ENCODE results near the gene GALNT2.

GALNT2 gene

DNA sequence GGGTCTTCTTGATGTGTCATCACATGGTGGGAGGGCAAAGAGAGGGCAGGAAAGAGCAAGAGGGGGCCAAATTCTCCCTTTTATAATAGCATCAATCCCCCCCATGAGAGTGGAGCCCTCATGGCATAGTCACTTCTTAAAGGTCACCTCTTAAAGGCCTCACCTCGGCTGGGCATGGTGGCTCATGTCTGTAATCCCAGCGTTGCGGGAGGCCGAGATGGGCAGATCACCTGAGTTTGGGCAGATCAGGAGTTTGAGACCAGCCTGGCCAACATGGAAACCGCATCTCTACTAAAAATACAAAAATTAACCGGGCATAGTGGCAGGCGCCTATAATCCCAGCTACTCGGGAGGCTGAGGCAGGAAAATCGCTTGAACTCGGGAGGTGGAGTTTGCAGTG lies 189.0 kb downstream of the GALNT2 start:
- no peak overlapping the region for H3K27ac ChIP-seq
- TF ChIP-seq ZFX (IDR thresholded peaks at IDR 0.05; ENCODE audit: borderline replicate concordance), result no peak
- TF ChIP-seq, protein P1, sequence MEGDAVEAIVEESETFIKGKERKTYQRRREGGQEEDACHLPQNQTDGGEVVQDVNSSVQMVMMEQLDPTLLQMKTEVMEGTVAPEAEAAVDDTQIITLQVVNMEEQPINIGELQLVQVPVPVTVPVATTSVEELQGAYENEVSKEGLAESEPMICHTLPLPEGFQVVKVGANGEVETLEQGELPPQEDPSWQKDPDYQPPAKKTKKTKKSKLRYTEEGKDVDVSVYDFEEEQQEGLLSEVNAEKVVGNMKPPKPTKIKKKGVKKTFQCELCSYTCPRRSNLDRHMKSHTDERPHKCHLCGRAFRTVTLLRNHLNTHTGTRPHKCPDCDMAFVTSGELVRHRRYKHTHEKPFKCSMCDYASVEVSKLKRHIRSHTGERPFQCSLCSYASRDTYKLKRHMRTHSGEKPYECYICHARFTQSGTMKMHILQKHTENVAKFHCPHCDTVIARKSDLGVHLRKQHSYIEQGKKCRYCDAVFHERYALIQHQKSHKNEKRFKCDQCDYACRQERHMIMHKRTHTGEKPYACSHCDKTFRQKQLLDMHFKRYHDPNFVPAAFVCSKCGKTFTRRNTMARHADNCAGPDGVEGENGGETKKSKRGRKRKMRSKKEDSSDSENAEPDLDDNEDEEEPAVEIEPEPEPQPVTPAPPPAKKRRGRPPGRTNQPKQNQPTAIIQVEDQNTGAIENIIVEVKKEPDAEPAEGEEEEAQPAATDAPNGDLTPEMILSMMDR (IDR thresholded peaks at IDR 0.05), result no peak

DNA sequence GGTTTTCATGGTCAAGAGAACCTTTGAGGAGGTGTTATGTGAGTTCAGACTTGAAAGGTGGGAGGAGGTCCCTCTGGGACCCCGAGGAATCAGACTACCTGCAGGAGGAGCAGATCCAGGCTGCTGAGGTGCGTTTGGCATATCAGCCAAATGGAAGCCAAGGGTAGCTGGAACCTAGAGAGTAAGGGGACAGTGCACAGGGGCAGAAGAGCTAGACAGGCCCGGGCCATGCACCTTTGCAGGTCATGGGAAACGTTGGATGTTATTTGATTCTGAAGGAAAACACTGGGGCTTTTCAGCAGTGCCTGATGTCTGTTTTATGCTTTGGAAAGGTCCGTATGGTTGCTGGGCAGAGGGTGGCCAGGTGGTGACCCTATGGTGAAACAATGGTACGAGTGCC lies 189.9 kb downstream of the GALNT2 start:
- H3K27ac ChIP-seq, result no peak overlapping the region
- TF ChIP-seq ZFX (IDR thresholded peaks at IDR 0.05; ENCODE audit: borderline replicate concordance), result no peak

DNA sequence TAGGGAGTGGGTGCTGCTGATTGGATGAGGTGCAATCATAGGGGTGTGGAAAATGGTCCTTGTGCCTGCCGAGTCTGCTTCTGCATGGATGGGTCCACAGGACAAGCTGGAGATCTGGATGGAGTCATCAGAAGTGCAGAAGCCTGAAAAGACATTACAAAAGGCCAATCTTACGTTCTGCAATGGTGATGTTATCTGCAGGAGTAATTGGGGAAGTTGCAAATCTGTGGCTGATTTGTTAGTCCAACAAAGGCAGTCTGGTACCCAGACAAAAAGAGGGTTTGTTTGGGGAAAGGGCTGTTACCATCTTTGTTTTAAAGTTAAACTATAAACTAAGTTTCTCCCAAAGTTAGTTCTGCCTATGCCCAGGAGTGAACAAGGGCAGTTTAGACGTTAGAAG lies 192.6 kb downstream of the GALNT2 start:
- TF ChIP-seq ZFX (IDR thresholded peaks at IDR 0.05; ENCODE audit: borderline replicate concordance), result no peak
- TF ChIP-seq, protein P1 (IDR thresholded peaks at IDR 0.05), result no peak
- H3K27ac ChIP-seq, result no peak overlapping the region

DNA sequence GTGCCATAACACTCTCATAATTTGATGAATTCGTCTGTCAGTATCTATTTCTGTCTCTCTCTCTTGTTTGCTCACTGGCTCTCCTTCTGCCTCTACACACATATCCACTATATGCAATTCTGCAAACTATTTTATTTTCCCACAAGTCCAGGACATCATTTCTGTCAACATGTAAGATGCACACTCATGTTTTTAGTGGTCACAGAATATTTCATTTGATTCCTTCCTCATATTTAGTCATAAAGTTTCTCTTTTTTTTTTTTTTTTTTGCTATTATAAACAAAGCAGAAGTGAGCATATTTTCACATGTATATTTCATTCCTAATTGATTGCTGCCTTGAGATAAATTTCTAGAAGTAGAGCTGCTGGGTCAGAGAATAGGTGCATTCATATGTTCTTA lies 193.8 kb downstream of the GALNT2 start:
- no peak for TF ChIP-seq ZFX (IDR thresholded peaks at IDR 0.05; ENCODE audit: borderline replicate concordance)
- TF ChIP-seq, protein P1 (IDR thresholded peaks at IDR 0.05), result no peak
- H3K27ac ChIP-seq, result no peak overlapping the region

DNA sequence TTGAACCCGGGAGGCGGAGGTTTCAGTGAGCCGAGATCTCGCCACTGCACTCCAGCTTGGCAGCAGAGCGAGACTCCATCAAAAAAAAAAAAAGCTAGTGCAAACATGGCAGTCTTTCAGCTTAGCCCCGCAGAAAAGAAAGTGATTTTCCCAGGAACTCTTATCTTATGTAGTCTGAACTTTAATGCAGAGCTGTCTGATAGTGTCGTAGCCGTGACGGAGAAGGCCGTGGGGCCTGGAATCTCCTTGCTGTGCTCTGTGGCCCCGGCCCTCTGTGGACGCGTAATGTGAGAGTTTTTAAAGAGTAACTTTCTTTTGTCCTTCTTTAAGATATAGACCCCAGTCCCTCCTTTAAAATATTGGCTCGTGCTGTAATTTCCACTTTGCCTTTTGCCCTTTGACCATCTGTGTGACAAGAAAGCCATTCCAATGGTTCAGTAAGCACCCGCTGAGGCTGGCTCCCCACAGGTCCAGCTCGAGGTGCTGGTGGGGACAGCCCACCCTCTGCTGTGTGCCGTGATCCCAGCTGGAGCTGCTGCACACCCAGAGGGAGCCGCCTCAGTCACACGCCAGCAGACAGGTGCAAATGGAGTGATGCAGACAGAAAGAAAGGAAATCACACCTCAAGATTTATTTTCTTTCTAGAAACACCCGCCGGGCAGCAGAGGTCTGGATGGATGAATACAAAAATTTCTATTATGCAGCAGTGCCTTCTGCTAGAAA lies 195.1 kb downstream of the GALNT2 start:
- TF ChIP-seq ZFX (IDR thresholded peaks at IDR 0.05; ENCODE audit: borderline replicate concordance), result no peak
- TF ChIP-seq, protein P1 (IDR thresholded peaks at IDR 0.05), result no peak
- no peak overlapping the region for H3K27ac ChIP-seq

DNA sequence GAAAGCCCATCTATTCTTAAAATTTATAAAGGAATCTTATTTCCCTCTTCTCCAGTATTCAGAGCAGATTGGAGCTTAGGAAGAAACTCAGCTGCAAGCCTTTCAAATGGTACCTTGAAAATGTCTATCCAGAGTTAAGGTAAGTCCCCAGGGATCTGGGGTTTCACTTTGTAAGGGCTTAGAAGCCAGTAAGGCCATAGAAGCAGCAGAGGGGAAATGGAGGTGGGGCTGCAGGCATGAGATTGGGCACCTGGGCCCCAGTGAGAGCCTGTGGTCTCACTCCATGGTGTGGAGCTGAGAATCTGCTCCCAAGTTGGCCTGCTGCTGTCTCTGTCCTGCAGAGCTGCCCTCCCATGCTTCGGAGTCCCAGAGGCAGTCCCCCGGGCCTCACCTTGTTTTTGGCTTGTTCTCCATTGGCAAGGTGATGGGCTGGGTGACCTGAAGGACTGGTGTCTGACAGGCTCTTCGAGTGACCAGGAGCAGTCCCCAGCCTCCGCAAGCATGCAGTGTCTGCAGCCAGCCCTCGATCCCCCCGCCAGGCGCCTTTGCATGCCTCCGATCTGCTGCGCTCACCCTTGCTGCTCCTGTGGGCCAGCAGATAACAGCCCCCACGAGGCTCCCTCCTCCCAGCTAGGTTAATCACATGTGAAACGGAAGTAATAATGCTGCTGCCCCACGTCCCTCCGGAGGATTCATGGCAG lies 196.0 kb downstream of the GALNT2 start:
- no peak overlapping the region for H3K27ac ChIP-seq
- TF ChIP-seq, protein P1 (IDR thresholded peaks at IDR 0.05), result no peak
- TF ChIP-seq ZFX (IDR thresholded peaks at IDR 0.05; ENCODE audit: borderline replicate concordance), result no peak

DNA sequence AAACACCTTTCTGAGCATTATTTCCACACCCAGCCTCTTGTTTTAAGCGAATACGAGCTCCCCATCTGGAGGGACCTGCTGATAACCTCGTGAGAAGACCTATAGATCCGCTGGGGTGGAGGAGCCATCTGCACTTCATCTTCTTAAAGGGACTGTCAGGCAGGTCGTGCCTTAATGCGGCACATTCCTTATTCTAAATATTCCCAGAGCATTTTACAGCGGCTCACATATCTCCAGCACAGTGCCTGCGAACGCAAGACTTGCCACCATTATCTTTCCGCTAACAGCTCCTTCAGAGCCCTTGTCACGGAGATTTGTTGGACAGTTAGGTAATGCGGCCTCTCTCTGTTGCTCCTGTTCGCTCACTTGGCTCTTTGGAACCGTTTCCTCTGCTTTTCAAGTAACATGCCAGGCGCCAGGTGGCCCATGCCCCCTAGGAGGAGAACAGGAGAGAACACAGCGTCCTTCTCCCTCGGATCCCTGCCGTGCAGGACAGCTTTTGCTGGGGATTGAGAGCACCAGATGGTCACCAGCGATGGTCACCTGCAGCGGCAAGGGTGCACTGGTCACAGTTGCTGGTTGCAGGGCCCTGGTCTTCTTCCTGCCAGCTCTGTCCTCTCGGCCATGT lies 196.6 kb downstream of the GALNT2 start:
- TF ChIP-seq, protein P1 (IDR thresholded peaks at IDR 0.05), result no peak
- no peak for TF ChIP-seq ZFX (IDR thresholded peaks at IDR 0.05; ENCODE audit: borderline replicate concordance)
- H3K27ac ChIP-seq, result no peak overlapping the region
